NCI-H748 (cell line): ENCODE results near the gene SORCS1.

Experiments used
- DNase-seq: peaks from one replicate; lab custom pipeline; 2025; ENCODE audit not compliant: unreplicated experiment; lab: John Stamatoyannopoulos, UW

SORCS1 gene

GRCh38 chr10:106619346-106619745 lies 545.2 kb downstream of the SORCS1 start:
- no peak for DNase-seq

DNA sequence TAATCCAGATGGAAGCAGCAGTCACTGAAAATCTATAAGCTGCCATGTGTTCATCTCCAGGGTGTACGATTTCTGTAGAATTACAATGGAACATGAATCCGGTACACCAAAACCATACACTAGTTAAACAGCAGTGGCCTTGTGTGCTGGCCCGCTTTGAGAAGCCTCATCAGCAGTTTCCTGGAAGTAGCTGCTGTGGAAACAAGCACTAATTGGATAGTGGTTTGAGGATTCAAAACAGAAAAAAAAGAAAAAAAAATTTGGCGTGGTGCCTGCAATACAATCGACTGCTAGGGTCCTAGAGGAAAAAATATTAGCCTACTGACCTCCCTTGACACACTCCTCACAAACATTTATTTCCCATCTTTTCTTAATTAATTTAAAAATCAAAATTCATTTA lies 545.9 kb downstream of the SORCS1 start:
- no peak for DNase-seq

DNA sequence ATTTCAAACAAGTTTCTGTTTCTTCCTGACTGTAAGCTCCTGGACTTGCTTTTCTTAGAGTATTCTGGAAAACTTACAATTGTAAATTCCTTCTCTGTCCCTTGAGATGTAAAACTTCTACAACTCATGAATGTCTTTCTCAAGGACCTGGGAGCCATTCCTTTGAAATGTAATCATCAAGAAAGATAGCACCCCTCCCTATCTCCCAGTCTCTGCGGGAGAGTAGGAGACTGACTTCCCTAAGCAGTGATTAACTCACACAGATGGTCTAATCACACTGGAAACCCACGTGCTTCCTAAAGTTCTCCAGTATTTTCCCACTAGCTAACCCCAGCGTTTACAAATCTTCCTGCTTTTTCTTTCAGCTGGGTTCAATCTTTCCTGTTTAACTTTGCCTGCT lies 549.4 kb downstream of the SORCS1 start:
- DNase-seq = no peak

- no peak for DNase-seq
These were observed 550.2 kb downstream of the SORCS1 start for GRCh38 chr10:106614293-106614692.

GRCh38 chr10:106612381-106612780 lies 552.1 kb downstream of the SORCS1 start:
- no peak for DNase-seq

DNA sequence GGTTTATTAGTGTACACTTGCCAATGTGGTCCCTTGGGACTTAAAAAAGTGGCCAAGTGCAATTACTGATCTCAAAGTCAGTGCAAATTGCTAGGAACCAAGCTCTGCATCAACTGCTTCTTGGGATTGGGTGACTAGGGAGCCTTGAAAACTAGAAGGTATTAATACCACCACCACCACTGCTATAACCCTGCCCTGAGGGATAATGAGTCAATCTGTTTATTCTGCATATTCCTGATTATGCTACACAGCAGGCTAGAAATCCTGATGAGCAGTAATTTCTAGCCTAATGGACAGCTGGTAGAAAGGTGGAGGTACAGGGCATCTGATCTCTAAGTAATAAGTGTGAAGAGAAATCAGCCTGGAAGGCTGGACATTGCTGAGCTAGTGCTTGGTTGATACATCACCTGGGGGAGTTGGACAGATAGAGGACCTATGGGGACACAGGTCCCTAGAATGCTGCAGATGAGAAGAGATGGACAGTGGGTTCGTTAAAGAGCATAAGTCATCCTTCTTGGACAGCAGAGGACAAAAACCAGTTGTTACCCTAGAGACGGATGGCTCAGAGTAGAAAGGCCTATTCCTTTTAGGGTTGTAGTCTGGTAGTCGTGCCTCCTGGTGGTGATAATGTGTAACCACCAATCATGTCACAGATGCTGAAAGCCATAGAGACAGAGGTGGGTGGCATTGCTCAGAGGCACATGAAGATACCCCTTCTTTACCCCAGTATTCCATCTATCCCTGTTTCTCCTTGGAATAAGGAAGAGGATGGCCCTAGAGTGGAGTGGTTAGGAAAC lies 554.8 kb downstream of the SORCS1 start:
- peak; percentile 1 for DNase-seq

GRCh38 chr10:106608066-106608465 lies 556.4 kb downstream of the SORCS1 start:
- DNase-seq = no peak

- no peak for DNase-seq
These were observed 569.2 kb downstream of the SORCS1 start for GRCh38 chr10:106595281-106595680.

- no peak for DNase-seq
These were observed 570.6 kb downstream of the SORCS1 start for GRCh38 chr10:106593876-106594275.

- no peak for DNase-seq
These were observed 572.1 kb downstream of the SORCS1 start for GRCh38 chr10:106592396-106592795.

- DNase-seq = peak; percentile 58
These were observed 582.2 kb downstream of the SORCS1 start for GRCh38 chr10:106582291-106582690.

DNA sequence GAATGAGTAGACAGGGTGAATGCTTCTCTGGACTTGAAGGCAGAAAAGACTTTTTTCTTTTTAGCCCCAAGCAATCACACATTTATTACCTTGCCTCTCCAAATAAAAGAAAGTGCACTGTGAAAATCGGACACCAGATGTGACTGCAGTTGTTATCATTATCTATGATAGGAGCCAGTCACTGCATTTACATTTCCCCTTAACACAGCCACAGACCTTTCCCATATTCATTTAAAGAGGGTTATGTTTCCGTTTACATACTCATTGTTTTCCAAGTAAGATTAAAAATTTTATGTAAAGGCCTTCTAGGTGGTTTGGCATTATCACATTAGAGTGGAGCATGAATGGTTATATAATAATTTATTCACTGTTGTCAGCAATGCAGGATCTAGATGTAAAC lies 586.8 kb downstream of the SORCS1 start:
- no peak for DNase-seq

DNA sequence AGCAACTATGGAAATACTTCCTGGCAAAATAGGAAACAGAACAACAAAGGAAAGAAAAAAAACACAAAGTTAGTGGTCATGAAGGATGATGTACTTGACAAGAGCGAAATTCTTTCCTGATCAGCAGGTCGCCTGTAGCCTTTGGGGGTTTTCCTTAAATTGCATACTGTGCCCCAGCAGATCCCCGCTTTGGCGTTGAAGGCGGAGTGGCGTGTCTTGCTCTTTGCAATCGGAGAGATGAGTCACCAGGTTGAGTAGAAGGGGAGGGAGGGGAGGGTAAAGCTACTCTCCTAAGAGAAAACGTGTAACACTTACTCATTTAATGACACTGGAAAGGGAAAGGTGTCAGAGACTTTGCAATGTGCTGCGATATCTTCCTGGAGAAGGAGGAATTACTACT lies 587.2 kb downstream of the SORCS1 start:
- no peak for DNase-seq

DNA sequence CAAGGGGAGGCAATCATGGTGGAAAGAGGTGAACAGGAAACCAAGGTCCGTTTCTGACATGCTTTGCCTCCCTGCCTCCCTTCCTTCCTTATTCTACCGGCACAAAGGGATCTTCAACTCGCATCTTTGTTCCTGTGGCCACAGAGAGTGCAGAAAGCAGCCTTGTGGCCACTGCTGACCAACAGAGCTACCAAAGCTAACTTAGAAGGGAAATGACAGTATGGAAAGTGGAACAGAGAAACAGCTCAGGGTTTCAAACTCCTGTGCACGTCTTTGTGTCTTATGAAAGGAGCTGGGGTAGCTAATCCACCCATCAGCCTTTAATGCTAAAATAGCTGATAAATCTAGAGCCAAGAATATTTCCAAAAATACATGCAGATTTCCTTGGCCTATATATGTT lies 588.0 kb downstream of the SORCS1 start:
- no peak for DNase-seq

GRCh38 chr10:106573106-106573505 lies 591.4 kb downstream of the SORCS1 start:
- DNase-seq = no peak

GRCh38 chr10:106571192-106571946 lies 593.1 kb downstream of the SORCS1 start:
- peak; percentile 69 for DNase-seq

DNA sequence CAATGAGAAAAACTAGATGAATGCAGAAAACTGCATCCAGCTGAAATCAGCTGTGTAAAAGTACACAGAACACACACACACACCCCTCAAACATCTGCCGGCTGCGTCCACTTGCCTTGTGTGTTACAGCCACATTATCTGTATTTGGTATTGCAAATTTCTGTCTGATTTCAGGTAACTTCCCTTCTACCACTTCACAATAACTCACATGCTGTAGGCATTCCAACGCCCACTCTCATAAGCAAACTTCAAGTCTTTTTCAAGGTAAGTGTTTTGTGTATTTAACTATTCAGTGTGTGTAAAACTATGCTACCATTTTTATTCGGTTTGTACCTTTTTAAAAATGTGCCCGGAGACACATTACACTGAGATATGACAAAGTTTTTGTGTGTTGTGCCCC lies 594.2 kb downstream of the SORCS1 start:
- no peak for DNase-seq

DNA sequence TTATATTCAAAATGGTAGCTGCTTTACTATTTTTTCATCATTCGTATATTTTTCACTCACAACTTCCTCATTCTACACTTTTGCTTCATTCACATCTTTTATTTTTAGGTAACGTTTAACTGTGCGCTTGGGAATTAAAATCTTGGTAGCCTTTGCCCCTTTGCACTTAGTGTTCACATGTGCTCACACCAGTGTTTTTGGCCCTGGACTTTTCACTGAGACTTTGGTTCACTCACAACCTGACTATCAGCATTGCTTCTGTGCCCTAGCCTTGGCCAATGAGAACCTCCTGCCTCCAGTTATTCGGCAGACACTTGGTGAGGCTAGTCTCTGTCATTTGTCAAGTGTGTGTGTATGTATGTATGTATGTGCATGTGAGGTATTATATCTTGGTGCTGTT lies 596.9 kb downstream of the SORCS1 start:
- no peak for DNase-seq

- DNase-seq = no peak
These were observed 597.6 kb downstream of the SORCS1 start for GRCh38 chr10:106566873-106567272.

- no peak for DNase-seq
These were observed 599.0 kb downstream of the SORCS1 start for GRCh38 chr10:106565546-106565945.

DNA sequence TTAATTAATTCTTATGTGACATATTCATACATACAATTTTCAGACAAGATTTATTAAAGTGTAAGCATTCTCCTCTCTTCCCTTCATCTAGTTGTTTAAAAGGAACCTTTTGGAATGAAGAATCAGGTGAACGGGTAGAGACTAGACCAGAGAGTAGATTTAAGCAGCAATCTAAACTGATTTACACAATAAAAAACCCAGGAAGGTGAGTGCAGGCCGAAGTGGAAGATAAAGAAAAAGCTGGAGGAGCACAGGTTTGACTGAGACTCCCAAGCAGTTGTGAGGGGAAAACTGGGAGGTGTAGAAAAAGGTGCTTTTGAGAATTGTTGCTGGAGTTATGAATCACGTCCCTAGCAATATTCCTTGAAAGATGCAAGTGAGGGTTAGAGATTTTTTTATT lies 601.1 kb downstream of the SORCS1 start:
- DNase-seq = no peak

GRCh38 chr10:106560925-106561640 lies 603.4 kb downstream of the SORCS1 start:
- DNase-seq = no peak
